Duodenal mucosa (tissue), 2 donors: ENCODE data around the gene FAM9C.

Experiments used
- H3K27ac ChIP-seq: one replicate; pipeline ENCODE4 v1.7.0; 2013; ENCODE audit warnings: low read depth, low read length
- H3K27me3 ChIP-seq, 2 donors: one replicate each; pipeline ENCODE4 v1.7.0; 2013; ENCODE audit warnings: low read length in 2 of 2, control low read depth in 1 of 2; ENCODE audit not compliant: insufficient read depth in 2 of 2, control insufficient read depth in 1 of 2
- H3K36me3 ChIP-seq, 2 donors: one replicate each; pipeline ENCODE4 v1.7.0; 2013; ENCODE audit warnings: low read length in 2 of 2, control low read depth in 1 of 2; ENCODE audit not compliant: insufficient read depth in 2 of 2, control insufficient read depth in 1 of 2
- H3K4me1 ChIP-seq, 2 donors: one replicate each; pipeline ENCODE4 v1.7.0; 2013; ENCODE audit warnings: low read length in 2 of 2, control low read depth in 1 of 2; ENCODE audit not compliant: insufficient read depth in 2 of 2, control insufficient read depth in 1 of 2
- H3K4me3 ChIP-seq, 2 donors: one replicate each; pipeline ENCODE4 v1.7.0; 2013; ENCODE audit warnings: low read length in 2 of 2, low read depth in 1 of 2
- H3K9ac ChIP-seq, 2 donors: one replicate each; pipeline ENCODE4 v1.7.0; 2013; ENCODE audit warnings: low read length in 2 of 2, low read depth in 1 of 2
- H3K9me3 ChIP-seq, 2 donors: one replicate each; pipeline ENCODE4 v1.7.0; 2013; ENCODE audit warnings: low read length in 2 of 2, control low read depth in 1 of 2; ENCODE audit not compliant: control insufficient read depth in 1 of 2

The FAM9C gene

GRCh38 chrX:12994321-12994720 is 50.1 kb downstream of the FAM9C start:
- Histone ChIP-seq H3K27me3 (no peaks in the 10 kb centered on the region), H3K27ac (no peak overlapping the region), H3K4me3 (no peak overlapping the region), H3K4me1 (peaks cover 15 to 23% of the 10 kb centered on the region in 2 donors), H3K36me3 (no peaks in the 10 kb centered on the region), H3K9me3 (no peaks in the 10 kb centered on the region), H3K9ac (no peak overlapping the region)

GRCh38 chrX:12993826-12994225 is 50.6 kb downstream of the FAM9C start:
- Histone ChIP-seq H3K9me3 (no peaks in the 10 kb centered on the region), H3K36me3 (no peaks in the 10 kb centered on the region), H3K27me3 (no peaks in the 10 kb centered on the region), H3K27ac (peak overlapping the region; percentile 56), H3K9ac (no peak overlapping the region), H3K4me1 (peaks cover 15 to 19% of the 10 kb centered on the region in 2 donors), H3K4me3 (no peak overlapping the region)

- no peak overlapping the region for H3K4me3 ChIP-seq
- no peaks in the 10 kb centered on the region for H3K9me3 ChIP-seq
- no peaks in the 10 kb centered on the region for H3K36me3 ChIP-seq
- no peaks in the 10 kb centered on the region for H3K27me3 ChIP-seq
- H3K4me1 ChIP-seq = peaks cover 7 to 9% of the 10 kb centered on the region in 2 donors
- no peak overlapping the region for H3K9ac ChIP-seq
- H3K27ac ChIP-seq = no peak overlapping the region
Measured at GRCh38 chrX:12992544-12993118, 51.8 kb downstream of the FAM9C start.

GRCh38 chrX:12991575-12991974 is 52.8 kb downstream of the FAM9C start:
- H3K36me3 ChIP-seq = no peaks in the 10 kb centered on the region
- H3K9ac ChIP-seq = no peak overlapping the region
- no peak overlapping the region for H3K4me3 ChIP-seq
- H3K27me3 ChIP-seq = no peaks in the 10 kb centered on the region
- H3K4me1 ChIP-seq = peaks cover 0 to 2% of the 10 kb centered on the region in 2 donors
- no peak overlapping the region for H3K27ac ChIP-seq
- no peaks in the 10 kb centered on the region for H3K9me3 ChIP-seq

- Histone ChIP-seq H3K9me3 (no peaks in the 10 kb centered on the region), H3K27me3 (no peaks in the 10 kb centered on the region), H3K27ac (no peak overlapping the region), H3K36me3 (no peaks in the 10 kb centered on the region), H3K4me3 (no peak overlapping the region), H3K4me1 (peaks cover 11 to 12% of the 10 kb centered on the region in 2 donors), H3K9ac (no peak overlapping the region)
Measured at GRCh38 chrX:12989461-12989860, 55.0 kb downstream of the FAM9C start.

- Histone ChIP-seq H3K36me3 (no peaks in the 10 kb centered on the region), H3K27me3 (no peaks in the 10 kb centered on the region), H3K9ac (no peak overlapping the region), H3K4me3 (no peak overlapping the region), H3K4me1 (peaks cover 14 to 18% of the 10 kb centered on the region in 2 donors), H3K27ac (no peak overlapping the region), H3K9me3 (no peaks in the 10 kb centered on the region)
Measured at GRCh38 chrX:12988797-12989196, 55.6 kb downstream of the FAM9C start.

- Histone ChIP-seq H3K9me3 (no peaks in the 10 kb centered on the region), H3K4me1 (peaks cover 14 to 19% of the 10 kb centered on the region in 2 donors), H3K27ac (no peak overlapping the region), H3K36me3 (no peaks in the 10 kb centered on the region), H3K4me3 (peak overlapping the region in 1 of 2 donors; percentile 8), H3K27me3 (no peaks in the 10 kb centered on the region), H3K9ac (no peak overlapping the region)
Measured at GRCh38 chrX:12987900-12988594, 56.4 kb downstream of the FAM9C start.

- peaks cover 17 to 19% of the 10 kb centered on the region in 2 donors for H3K4me1 ChIP-seq
- no peaks in the 10 kb centered on the region for H3K9me3 ChIP-seq
Measured at GRCh38 chrX:12987340-12987739, 57.1 kb downstream of the FAM9C start.

GRCh38 chrX:12986886-12987285 is 57.5 kb downstream of the FAM9C start:
- peaks cover 17 to 19% of the 10 kb centered on the region in 2 donors for H3K4me1 ChIP-seq
- no peak overlapping the region for H3K27ac ChIP-seq

More at GRCh38 chrX:12987340-12987739, 57.1 kb downstream of the FAM9C start:
- Histone ChIP-seq H3K27ac (no peak overlapping the region), H3K4me3 (no peak overlapping the region), H3K9ac (no peak overlapping the region), H3K27me3 (no peaks in the 10 kb centered on the region), H3K36me3 (no peaks in the 10 kb centered on the region)

GRCh38 chrX:12986164-12986779 is 58.1 kb downstream of the FAM9C start:
- no peak overlapping the region for H3K27ac ChIP-seq
- H3K36me3 ChIP-seq = no peaks in the 10 kb centered on the region
- peaks cover 17 to 19% of the 10 kb centered on the region in 2 donors for H3K4me1 ChIP-seq
- H3K9ac ChIP-seq = no peak overlapping the region
- H3K27me3 ChIP-seq = no peaks in the 10 kb centered on the region
- H3K4me3 ChIP-seq = no peak overlapping the region
- H3K9me3 ChIP-seq = no peaks in the 10 kb centered on the region

More at GRCh38 chrX:12986886-12987285, 57.5 kb downstream of the FAM9C start:
- Histone ChIP-seq H3K9ac (no peak overlapping the region), H3K27me3 (no peaks in the 10 kb centered on the region), H3K9me3 (no peaks in the 10 kb centered on the region), H3K4me3 (no peak overlapping the region), H3K36me3 (no peaks in the 10 kb centered on the region)
